Activated T-cell treated with anti-CD3 and anti-CD28 coated beads, Interleukin-2, amount 50 U/mL, for 24 hours (primary cell): ENCODE measurements around the gene IL37.
A peak's percentile ranks its signal among the peaks of the same experiment; 100 is the strongest.

Experiments used
- DNase-seq: peaks from one replicate; pipeline ENCODE4 v3.0.0-alpha.2; 2020
- H3K27ac Mint-ChIP-seq: 2 replicates; pipeline ENCODE4 v1.8.0; 2020; ENCODE audit warnings: mild to moderate bottlenecking, mixed read lengths
- H3K27me3 Mint-ChIP-seq: 2 replicates; pipeline ENCODE4 v1.8.0; 2020; ENCODE audit warnings: mixed read lengths
- H3K36me3 Mint-ChIP-seq: 2 replicates; pipeline ENCODE4 v1.8.0; 2020; ENCODE audit warnings: low read depth, mixed read lengths
- H3K4me1 Mint-ChIP-seq: 2 replicates; pipeline ENCODE4 v1.8.0; 2020; ENCODE audit warnings: low read depth, mixed read lengths
- H3K4me3 Mint-ChIP-seq: 2 replicates; pipeline ENCODE4 v1.8.0; 2020; ENCODE audit warnings: mild to moderate bottlenecking, moderate library complexity, mixed read lengths
- H3K9me3 Mint-ChIP-seq: 2 replicates; pipeline ENCODE4 v1.8.0; 2020; ENCODE audit warnings: mixed read lengths

IL37 gene

DNA sequence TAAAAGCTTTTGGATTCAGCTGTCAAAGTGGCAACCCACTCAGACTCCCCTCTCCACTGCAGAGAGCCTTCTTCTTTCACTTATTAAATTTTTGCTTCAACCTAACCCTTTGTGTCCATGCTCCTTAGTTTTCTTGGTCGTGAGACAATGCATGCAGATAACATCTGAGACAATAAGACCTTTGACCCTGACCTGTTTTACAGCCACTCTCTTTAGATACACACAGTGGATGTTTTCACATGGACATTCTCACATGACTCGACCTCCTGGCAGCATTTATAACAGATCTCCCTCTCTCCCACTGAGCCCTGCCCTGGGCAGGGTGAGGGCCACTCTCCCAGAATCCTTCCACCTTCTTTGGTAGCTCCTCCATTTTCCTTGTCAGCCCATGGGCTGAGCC, 36.4 kb downstream of the IL37 start:
- Mint-ChIP-seq H3K27me3 (peaks cover 17% of the 10 kb centered on the region), H3K4me1 (no peaks in the 10 kb centered on the region)

GRCh38 chr2:112949456-112949855, 38.5 kb downstream of the IL37 start:
- no peaks in the 10 kb centered on the region for H3K9me3 Mint-ChIP-seq
- peaks cover 25% of the 10 kb centered on the region for H3K27me3 Mint-ChIP-seq
- H3K27ac Mint-ChIP-seq = no peak overlapping the region
- no peak for DNase-seq
- H3K4me3 Mint-ChIP-seq = no peak overlapping the region
- H3K4me1 Mint-ChIP-seq = no peaks in the 10 kb centered on the region
- no peaks in the 10 kb centered on the region for H3K36me3 Mint-ChIP-seq

More for the DNA sequence above, 36.4 kb downstream of the IL37 start:
- DNase-seq = no peak
- no peak overlapping the region for H3K4me3 Mint-ChIP-seq
- H3K36me3 Mint-ChIP-seq = no peaks in the 10 kb centered on the region
- H3K9me3 Mint-ChIP-seq = no peaks in the 10 kb centered on the region
- no peak overlapping the region for H3K27ac Mint-ChIP-seq

DNA sequence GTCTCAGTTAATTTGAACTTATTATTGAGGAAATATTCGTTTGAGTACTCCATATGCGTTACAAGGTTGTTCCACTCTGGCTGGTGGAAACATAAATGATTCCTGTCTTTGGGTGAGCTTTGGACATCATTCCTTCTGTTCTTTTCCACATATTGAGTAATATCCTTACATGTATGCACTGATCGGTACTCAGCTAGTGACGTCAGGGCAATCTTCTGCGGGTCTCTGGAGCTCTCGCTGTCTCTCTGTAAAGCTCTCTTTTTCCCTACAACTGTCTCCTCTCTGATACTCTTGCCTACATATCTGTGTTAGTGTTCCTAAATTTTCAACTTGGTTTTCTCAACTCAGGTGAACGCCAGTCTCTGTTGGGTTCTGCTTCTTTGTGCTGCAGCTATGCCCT, 43.4 kb downstream of the IL37 start:
- DNase-seq = no peak
- Mint-ChIP-seq H3K9me3 (no peaks in the 10 kb centered on the region), H3K27me3 (peaks cover 23% of the 10 kb centered on the region), H3K4me3 (no peak overlapping the region), H3K4me1 (no peaks in the 10 kb centered on the region), H3K36me3 (no peaks in the 10 kb centered on the region), H3K27ac (no peak overlapping the region)

- H3K4me1 Mint-ChIP-seq = no peaks in the 10 kb centered on the region
- no peak overlapping the region for H3K27ac Mint-ChIP-seq
- no peaks in the 10 kb centered on the region for H3K36me3 Mint-ChIP-seq
- no peak for DNase-seq
- H3K27me3 Mint-ChIP-seq = peaks cover 10% of the 10 kb centered on the region
- no peaks in the 10 kb centered on the region for H3K9me3 Mint-ChIP-seq
- no peak overlapping the region for H3K4me3 Mint-ChIP-seq
These were observed 46.5 kb downstream of the IL37 start for GRCh38 chr2:112957511-112957910.

DNA sequence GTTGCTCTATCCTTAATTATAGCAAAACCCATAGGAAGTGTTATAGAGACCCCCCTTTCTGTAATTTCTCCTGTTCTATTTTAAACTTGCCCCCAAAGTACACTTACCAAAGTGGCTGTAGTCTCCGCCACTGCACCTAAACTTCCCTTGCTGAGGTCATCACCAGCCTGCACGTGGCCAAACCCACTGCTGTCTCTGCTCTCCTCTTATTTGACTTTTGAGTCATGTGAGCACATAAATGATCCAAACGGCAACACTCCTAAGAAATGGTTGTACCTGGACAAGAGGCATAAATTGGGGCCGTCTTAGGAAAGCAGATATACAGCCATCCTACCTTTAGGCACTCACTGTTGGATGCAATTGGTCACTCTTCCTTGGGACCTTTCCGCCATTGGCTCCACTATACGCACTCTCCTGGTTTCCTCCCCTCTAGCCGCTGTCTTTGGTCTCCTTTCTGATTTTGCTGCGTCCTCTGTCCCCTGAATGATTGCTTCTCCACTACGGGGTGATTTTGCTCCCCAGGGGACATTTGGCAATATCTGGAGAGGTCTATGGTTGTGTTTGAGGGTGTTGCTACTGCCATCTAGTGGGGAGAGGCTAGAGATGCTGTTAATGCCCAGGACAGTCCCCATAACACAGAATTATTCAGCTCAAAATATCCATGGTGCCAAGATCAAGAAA, 47.6 kb downstream of the IL37 start:
- DNase-seq = peak; percentile 38
- no peaks in the 10 kb centered on the region for H3K36me3 Mint-ChIP-seq
- no peaks in the 10 kb centered on the region for H3K4me1 Mint-ChIP-seq
- H3K4me3 Mint-ChIP-seq = no peak overlapping the region
- peaks cover 5% of the 10 kb centered on the region for H3K27me3 Mint-ChIP-seq
- no peaks in the 10 kb centered on the region for H3K9me3 Mint-ChIP-seq
- no peak overlapping the region for H3K27ac Mint-ChIP-seq

DNA sequence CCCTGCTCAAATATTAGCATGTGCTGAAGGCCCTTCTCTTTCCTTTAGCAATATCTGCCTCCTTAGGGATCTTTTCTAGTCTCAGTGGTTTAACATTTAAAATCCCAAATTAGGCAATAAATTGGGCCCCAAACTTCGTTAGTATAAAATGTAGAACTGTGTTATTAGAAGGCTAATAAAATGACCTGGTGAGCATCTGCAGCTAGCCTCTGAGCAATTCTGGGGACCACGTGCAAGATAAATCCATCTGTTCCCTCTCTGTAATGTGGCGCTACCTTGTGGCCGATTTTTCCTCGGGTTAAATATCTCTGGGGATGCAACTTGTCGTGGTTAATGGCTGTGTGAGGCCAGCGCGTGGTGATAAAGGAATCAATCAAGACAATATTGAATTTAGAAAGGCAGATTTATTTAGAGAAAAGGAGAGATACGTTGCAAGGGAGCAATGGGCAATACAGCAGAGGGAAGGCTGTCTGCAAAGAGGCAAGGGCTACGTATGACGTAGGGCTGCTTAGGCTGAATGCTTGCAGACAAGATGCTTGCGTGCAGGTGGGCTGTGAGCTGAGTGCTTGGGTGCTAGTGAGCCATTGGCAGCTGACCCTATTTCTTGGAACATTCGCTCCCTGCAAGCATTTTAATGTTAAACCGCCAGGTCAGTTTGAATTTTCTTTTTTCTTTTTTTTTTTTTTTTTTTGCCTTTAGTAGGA, 48.3 kb downstream of the IL37 start:
- no peak for DNase-seq
- Mint-ChIP-seq H3K36me3 (no peaks in the 10 kb centered on the region), H3K4me3 (no peak overlapping the region), H3K4me1 (no peaks in the 10 kb centered on the region), H3K27me3 (peaks cover 5% of the 10 kb centered on the region), H3K27ac (no peak overlapping the region), H3K9me3 (no peaks in the 10 kb centered on the region)

DNA sequence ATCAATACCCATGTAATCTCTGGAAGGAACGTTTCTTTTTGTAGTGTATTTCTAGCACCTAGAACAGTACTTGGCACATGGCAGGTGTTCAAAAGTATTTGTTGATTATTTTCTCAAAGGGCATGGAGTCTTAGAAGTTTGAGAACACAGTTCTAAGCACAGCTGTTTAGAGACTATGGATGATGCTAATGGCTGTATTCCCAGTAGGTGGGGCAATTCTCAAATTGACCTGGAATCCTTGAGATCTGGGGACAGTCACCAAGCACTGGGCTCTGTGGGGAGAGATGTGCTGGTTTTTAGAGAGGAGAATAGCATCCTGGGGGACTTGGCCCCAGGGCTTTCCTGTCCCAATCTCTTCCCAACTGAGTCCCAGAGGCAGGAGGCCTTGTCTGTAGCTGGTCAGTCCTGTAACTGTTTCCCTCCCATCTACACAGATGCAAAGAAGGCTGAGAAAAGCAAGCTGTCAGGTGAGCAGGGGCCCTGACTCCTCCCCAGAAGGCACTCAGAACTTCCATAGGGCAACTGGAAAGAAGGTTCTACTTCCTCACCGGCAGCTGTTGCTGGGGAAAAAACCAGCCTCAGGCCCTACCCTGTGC, 49.4 kb downstream of the IL37 start:
- H3K36me3 Mint-ChIP-seq = no peaks in the 10 kb centered on the region

GRCh38 chr2:112962308-112963175, 51.6 kb downstream of the IL37 start:
- DNase-seq = no peak
- Mint-ChIP-seq H3K4me1 (no peaks in the 10 kb centered on the region), H3K27ac (no peak overlapping the region), H3K4me3 (no peak overlapping the region), H3K9me3 (no peaks in the 10 kb centered on the region), H3K36me3 (no peaks in the 10 kb centered on the region), H3K27me3 (no peaks in the 10 kb centered on the region)

More for the DNA sequence above, 49.4 kb downstream of the IL37 start:
- H3K4me3 Mint-ChIP-seq = no peak overlapping the region
- H3K4me1 Mint-ChIP-seq = no peaks in the 10 kb centered on the region
- no peaks in the 10 kb centered on the region for H3K9me3 Mint-ChIP-seq
- no peak for DNase-seq
- no peaks in the 10 kb centered on the region for H3K27me3 Mint-ChIP-seq
- H3K27ac Mint-ChIP-seq = no peak overlapping the region

DNA sequence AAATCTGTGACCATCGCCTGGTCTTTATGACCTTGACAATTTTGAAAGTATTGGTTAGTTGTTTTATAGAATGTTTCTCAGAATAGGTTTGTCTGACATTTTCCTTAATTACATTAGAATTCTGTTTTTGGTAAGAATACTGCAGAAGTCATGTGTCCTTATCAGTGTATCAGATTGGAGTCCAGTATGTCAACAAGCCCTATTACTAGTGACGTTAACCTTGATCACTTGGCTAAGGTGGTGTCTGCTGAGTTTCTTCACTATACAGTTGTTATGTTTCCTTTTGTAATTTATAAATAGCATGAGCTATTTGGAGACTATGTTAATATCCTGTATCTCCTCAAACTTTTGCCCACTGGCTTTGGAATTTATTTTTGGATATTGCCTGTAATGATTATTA, 56.1 kb downstream of the IL37 start:
- Mint-ChIP-seq H3K4me1 (no peaks in the 10 kb centered on the region), H3K4me3 (no peak overlapping the region), H3K9me3 (no peaks in the 10 kb centered on the region), H3K27me3 (no peaks in the 10 kb centered on the region), H3K27ac (no peak overlapping the region), H3K36me3 (no peaks in the 10 kb centered on the region)
- DNase-seq = no peak
